ENCODE results near the gene OSR1.
"Not testable (repeated sequence)": the region's sequence is repeated elsewhere in the genome, so short reads cannot be mapped to it uniquely, and the experiment has no call there.

DNA sequence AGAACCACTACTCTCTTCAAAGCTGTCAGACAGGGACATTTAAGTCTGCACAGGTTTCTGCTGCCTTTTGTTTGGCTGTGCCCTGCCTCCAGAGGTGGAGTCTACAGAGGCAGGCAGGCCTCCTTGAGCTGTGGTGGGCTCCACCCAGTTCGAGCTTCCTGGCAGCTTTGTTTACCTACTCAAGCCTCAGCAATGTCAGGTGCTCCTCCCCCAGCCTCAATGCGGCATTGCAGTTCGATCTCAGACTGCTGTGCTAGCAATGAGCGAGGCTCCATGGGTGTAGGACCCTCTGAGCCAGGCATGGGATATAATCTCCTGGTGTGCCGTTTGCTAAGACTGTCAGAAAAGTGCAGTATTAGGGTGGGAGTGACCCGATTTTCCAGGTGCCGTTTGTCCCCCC is 31.0 kb upstream of the OSR1 start:
- TF ChIP-seq, protein P1, sequence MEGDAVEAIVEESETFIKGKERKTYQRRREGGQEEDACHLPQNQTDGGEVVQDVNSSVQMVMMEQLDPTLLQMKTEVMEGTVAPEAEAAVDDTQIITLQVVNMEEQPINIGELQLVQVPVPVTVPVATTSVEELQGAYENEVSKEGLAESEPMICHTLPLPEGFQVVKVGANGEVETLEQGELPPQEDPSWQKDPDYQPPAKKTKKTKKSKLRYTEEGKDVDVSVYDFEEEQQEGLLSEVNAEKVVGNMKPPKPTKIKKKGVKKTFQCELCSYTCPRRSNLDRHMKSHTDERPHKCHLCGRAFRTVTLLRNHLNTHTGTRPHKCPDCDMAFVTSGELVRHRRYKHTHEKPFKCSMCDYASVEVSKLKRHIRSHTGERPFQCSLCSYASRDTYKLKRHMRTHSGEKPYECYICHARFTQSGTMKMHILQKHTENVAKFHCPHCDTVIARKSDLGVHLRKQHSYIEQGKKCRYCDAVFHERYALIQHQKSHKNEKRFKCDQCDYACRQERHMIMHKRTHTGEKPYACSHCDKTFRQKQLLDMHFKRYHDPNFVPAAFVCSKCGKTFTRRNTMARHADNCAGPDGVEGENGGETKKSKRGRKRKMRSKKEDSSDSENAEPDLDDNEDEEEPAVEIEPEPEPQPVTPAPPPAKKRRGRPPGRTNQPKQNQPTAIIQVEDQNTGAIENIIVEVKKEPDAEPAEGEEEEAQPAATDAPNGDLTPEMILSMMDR (conservative IDR thresholded peaks at IDR 0.05 in 1 of 2, IDR thresholded peaks at IDR 0.05 in 1 of 2; ENCODE audit: low read depth in 1 of 2, low read length in 2 of 2), result not testable (repeated sequence)
- not testable (repeated sequence) for TF ChIP-seq EZH2 (IDR thresholded peaks at IDR 0.05; ENCODE audit: low read length, missing control alignments)
